Activated T-cell treated with anti-CD3 and anti-CD28 coated beads for 4 hours (primary cell): ENCODE results near the gene CD37.

Source experiments
- DNase-seq: peaks from one replicate; pipeline ENCODE4 v3.0.0-alpha.2; 2020

CD37 gene

DNA sequence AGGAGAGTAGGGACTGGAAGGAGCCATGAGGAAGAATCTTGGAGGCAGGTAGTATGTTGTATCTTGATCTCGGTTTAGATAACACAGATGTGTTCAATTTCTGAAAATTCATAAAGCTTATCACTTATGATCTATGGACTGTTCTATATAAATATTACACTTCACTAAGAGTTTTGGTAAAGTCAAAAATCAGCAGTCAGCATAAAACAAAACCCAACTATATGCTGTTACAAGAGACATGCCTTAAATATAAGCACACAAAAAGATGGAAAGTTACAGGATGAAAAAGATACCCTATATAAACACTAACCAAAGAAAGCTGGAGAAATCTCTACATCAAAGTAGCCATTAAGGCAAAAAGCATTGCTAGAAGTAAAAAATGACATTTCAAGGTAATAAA is 48.4 kb downstream of the CD37 start:
- DNase-seq = no peak

DNA sequence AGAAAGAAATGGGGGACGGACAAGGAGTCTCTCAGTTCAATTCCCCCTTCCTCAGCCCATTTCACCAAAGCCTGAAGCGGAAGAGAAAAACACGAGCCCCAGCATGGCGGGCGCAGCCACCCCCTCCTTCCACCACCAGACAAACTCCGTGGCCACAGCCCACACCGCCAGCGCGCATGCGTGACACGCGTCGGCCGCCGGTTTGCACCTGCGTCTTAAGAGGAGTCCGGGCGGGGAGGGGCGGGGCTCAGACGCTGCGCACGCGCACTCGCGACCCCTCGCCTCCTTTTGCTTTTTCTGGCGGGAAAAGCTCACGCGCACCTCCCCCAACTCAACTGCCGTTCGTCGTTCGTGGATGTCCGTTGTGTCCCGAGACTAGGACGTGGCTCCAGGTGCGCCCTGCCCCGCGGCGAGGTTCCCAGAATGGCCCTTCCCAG is 52.7 kb downstream of the CD37 start, which contains the start of gene KASH5:
Gene KASH5, plus strand, starts transcription at position 314 of the 437 bp plus-strand sequence. CDS start 2,635 bp downstream, outside the sequence.
- DNase-seq = peak; percentile 81

DNA sequence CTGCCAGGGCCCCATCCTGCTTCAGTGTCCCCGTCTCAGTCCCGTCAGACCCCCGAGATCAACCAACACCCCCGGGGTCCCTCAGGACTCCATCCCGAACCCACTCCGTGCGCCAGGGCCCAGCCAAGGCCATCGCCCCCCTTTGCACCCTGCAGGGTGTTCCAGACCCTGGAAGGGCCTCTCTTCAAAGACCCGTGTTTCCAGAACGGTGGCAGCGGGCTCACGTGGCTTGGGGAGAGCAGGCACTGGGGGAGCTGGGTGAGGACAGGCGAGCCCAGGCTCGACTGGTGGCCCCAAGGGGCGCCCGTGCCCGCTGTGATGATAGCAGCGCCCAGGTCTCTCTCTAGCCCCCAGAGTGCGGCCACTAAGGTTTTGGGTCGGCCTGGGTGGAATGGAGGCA is 54.2 kb downstream of the CD37 start:
- DNase-seq = no peak
